Panc1 (cell line): ENCODE data around the gene ZNF441.

ENCODE experiments used
- CTCF ChIP-seq: fragments of 450-650 bp; IDR thresholded peaks from 2 replicates; pipeline ENCODE4 v1.5.1; 2017; ENCODE audit warnings: mild to moderate bottlenecking
- POLR2AphosphoS5 ChIP-seq: IDR thresholded peaks from 2 replicates; pipeline ENCODE4 v1.6.1; 2012; ENCODE audit warnings: mild to moderate bottlenecking, low read depth, low read length, moderate library complexity
- REST ChIP-seq, 2 experiments: IDR thresholded peaks; 2 replicates each; pipeline ENCODE4 v1.6.1; 2011 to 2012; ENCODE audit warnings: low read depth in 2 of 2, control low read depth in 1 of 2, low read length in 1 of 2, mild to moderate bottlenecking in 1 of 2, moderate library complexity in 1 of 2; ENCODE audit not compliant: insufficient read depth in 1 of 2
- SIN3A ChIP-seq: IDR thresholded peaks from 2 replicates; pipeline ENCODE4 v1.6.1; 2012; ENCODE audit warnings: low read depth, mild to moderate bottlenecking, low read length, moderate library complexity, borderline replicate concordance; ENCODE audit not compliant: insufficient read depth
- TCF7L2 ChIP-seq: IDR thresholded peaks from 2 replicates; pipeline ENCODE4 v1.6.1; 2011; ENCODE audit warnings: mild to moderate bottlenecking, low read depth, low read length, inconsistent platforms

- TF ChIP-seq POLR2AphosphoS5 (no peak), CTCF (no peak), REST (IDR thresholded peaks at IDR 0.05; ENCODE audit: insufficient read depth in 1 of 2, low read depth in 2 of 2, low read length in 1 of 2) (no peak), SIN3A (no peak), TCF7L2 (no peak)
Observed at GRCh38 chr19:11767633-11768133, 883 bp downstream of the ZNF441 start.
